SK-N-SH treated with all-trans-retinoic acid at 6 μM for 48 hours (cell line): ENCODE measurements around the gene USP40.

Source experiments
- ATAC-seq: fragments of 200-7000 bp; cut with Tn5 transposase; 3 replicates; pipeline ENCODE4 v1.9.1; 2020; ENCODE audit warnings: mild to moderate bottlenecking, moderate library complexity
- ARNTL ChIP-seq: fragments of 450-650 bp; formaldehyde crosslinking; IDR thresholded peaks from 2 replicates; pipeline ENCODE4 v1.5.0; 2020; ENCODE audit warnings: low read depth, mild to moderate bottlenecking, moderate library complexity, borderline replicate concordance
- BACH2 ChIP-seq: fragments of 250-450 bp; sonication (Bioruptor Pico); IDR thresholded peaks from 2 replicates; pipeline ENCODE4 v1.9.0; 2021; ENCODE audit warnings: mild to moderate bottlenecking, borderline replicate concordance
- CREB5 ChIP-seq: fragments of 250-450 bp; sonication (Bioruptor Pico); IDR thresholded peaks from 2 replicates; pipeline ENCODE4 v1.5.1; 2020; ENCODE audit warnings: low read depth, mild to moderate bottlenecking, moderate library complexity
- CSDC2 ChIP-seq: fragments of 250-450 bp; sonication (Bioruptor Pico); IDR thresholded peaks from 2 replicates; pipeline ENCODE4 v1.5.0; 2020; ENCODE audit warnings: mild to moderate bottlenecking, moderate library complexity
- ESRRG ChIP-seq: fragments of 250-450 bp; sonication (Bioruptor Pico); IDR thresholded peaks from 2 replicates; pipeline ENCODE4 v1.6.1; 2021; ENCODE audit warnings: mild to moderate bottlenecking
- GLIS3 ChIP-seq: fragments of 250-450 bp; sonication (Bioruptor Pico); IDR thresholded peaks from 2 replicates; pipeline ENCODE4 v1.5.0; 2020; ENCODE audit warnings: mild to moderate bottlenecking, moderate library complexity
- ISL1 ChIP-seq: fragments of 250-450 bp; sonication (Bioruptor Pico); IDR thresholded peaks from 2 replicates; pipeline ENCODE4 v2.1.2; 2022; ENCODE audit warnings: mild to moderate bottlenecking, moderate library complexity
- POU6F1 ChIP-seq: fragments of 250-450 bp; sonication (Bioruptor Pico); IDR thresholded peaks from 2 replicates; pipeline ENCODE4 v1.8.0; 2021; ENCODE audit warnings: low read depth, mild to moderate bottlenecking, moderate library complexity, borderline replicate concordance
- PPARA ChIP-seq: fragments of 250-450 bp; sonication (Bioruptor Pico); IDR thresholded peaks from 2 replicates; pipeline ENCODE4 v1.5.0; 2020; ENCODE audit warnings: mild to moderate bottlenecking, borderline replicate concordance
- SNAI2 ChIP-seq: fragments of 250-450 bp; sonication (Bioruptor Pico); IDR thresholded peaks from 2 replicates; pipeline ENCODE4 v1.5.0; 2020; ENCODE audit warnings: mild to moderate bottlenecking, moderate library complexity
- TCF4 ChIP-seq: fragments of 250-450 bp; sonication (Bioruptor Pico); IDR thresholded peaks from 2 replicates; pipeline ENCODE4 v1.8.0; 2021; ENCODE audit warnings: mild to moderate bottlenecking, moderate library complexity, borderline replicate concordance
- TOX ChIP-seq: fragments of 250-450 bp; sonication (Bioruptor Pico); IDR thresholded peaks from 2 replicates; pipeline ENCODE4 v1.8.0; 2021; ENCODE audit warnings: mild to moderate bottlenecking, moderate library complexity, borderline replicate concordance
- TSHZ2 ChIP-seq: fragments of 250-450 bp; sonication (Bioruptor Pico); IDR thresholded peaks from 2 replicates; pipeline ENCODE4 v1.5.0; 2020; ENCODE audit warnings: mild to moderate bottlenecking, moderate library complexity
- ZFP3 ChIP-seq: fragments of 250-450 bp; sonication (Bioruptor Pico); IDR thresholded peaks from 2 replicates; pipeline ENCODE4 v1.5.0; 2020; ENCODE audit warnings: mild to moderate bottlenecking, moderate library complexity
- ZNF565 ChIP-seq: fragments of 450-650 bp; formaldehyde crosslinking; conservative IDR thresholded peaks from 2 replicates; pipeline ENCODE4 v1.5.0; 2020; ENCODE audit warnings: low read depth, mild to moderate bottlenecking, moderate library complexity
- ZNF8 ChIP-seq: fragments of 450-650 bp; formaldehyde crosslinking; IDR thresholded peaks from 2 replicates; pipeline ENCODE4 v1.5.0; 2020; ENCODE audit warnings: mild to moderate bottlenecking, moderate library complexity
- TF ChIP-seq, protein P1 (sequence below): fragments of 250-450 bp; sonication (Bioruptor Pico); IDR thresholded peaks from 2 replicates; pipeline ENCODE4 v1.5.1; 2021; ENCODE audit warnings: mild to moderate bottlenecking, moderate library complexity
- TF ChIP-seq, protein P2 (sequence below): fragments of 250-450 bp; sonication (Bioruptor Pico); IDR thresholded peaks from 2 replicates; pipeline ENCODE4 v1.8.0; 2020; ENCODE audit warnings: mild to moderate bottlenecking, moderate library complexity, borderline replicate concordance

The USP40 gene

DNA sequence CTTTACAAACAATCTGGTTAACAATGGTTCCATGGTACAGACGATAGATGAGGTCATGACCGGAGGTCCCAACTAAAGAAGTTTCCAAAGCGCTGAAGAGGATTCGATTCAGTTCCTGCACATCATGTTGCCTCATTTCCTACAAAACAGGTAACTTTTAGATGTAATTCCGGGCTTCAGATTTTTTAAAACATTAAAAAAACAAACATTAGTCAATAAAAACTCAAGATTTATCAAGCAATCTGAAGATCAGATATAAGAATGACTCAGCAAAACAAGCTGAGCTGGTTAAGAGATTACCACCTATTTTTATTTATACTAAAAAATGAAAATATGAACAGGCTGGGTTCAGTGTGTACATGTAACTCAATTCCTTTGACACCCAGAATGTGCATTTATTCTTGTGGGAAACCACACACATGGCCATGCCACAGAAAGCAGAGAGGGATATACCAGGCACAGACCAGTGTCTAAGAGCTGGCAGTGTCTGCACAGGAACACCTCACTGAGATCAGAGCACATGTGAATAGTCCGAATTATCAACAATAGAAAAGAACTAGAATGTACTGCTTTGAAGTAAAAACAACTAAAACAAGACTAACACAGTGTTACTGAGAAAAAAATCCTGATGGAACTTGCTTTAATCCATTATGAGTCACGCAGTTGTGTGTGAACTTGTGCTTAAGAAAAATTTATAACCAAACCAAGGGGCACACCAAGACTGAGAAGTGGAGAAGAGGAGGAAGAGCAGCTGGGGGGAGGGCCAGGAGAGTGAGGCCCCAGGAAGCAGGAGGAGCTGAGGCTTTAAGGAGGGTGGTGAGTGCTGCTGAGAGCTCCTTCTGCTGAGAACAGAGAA is 9.5 kb downstream of the USP40 start:
- TF ChIP-seq ISL1 (CRISPR knock-in tag) = peak; percentile 8; the same call in 1 of the 2 replicates
- no peak for TF ChIP-seq POU6F1
- no peak; the same call in 1 of the 2 replicates for TF ChIP-seq CSDC2
- ATAC-seq = peak; percentile 74

GRCh38 chr2:233553366-233553765 is 13.2 kb downstream of the USP40 start:
- no peak for TF ChIP-seq POU6F1
- no peak for ATAC-seq

GRCh38 chr2:233551491-233551890 is 15.1 kb downstream of the USP40 start:
- ATAC-seq = no peak
- TF ChIP-seq, protein P1, sequence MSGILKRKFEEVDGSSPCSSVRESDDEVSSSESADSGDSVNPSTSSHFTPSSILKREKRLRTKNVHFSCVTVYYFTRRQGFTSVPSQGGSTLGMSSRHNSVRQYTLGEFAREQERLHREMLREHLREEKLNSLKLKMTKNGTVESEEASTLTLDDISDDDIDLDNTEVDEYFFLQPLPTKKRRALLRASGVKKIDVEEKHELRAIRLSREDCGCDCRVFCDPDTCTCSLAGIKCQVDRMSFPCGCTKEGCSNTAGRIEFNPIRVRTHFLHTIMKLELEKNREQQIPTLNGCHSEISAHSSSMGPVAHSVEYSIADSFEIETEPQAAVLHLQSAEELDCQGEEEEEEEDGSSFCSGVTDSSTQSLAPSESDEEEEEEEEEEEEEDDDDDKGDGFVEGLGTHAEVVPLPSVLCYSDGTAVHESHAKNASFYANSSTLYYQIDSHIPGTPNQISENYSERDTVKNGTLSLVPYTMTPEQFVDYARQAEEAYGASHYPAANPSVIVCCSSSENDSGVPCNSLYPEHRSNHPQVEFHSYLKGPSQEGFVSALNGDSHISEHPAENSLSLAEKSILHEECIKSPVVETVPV (CRISPR knock-in tag) = no peak
- TF ChIP-seq CREB5 (CRISPR knock-in tag) = no peak

DNA sequence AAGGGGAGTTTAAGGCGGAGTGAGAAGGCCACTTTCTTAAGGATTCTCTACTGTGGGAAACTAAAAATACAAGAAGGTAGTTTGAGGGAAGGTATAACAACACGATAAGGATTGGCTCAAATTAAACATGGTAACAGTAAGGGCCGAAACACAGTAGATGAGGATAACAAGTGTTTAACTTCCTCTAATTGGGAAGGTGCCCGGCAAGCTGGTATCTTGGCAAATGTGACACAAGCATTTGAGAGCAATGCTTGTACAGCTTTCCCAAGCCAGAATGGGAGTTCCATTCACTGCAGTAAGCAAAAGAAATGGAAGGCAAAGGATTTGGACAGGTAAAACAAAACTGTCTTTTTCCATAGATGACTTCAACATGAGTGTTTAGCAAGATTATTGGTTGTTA is 19.8 kb downstream of the USP40 start:
- ATAC-seq = no peak
- TF ChIP-seq ZNF8 (CRISPR knock-in tag) (no peak), ZNF565 (no peak), CREB5 (CRISPR knock-in tag) (no peak), ZFP3 (CRISPR knock-in tag) (no peak), CSDC2 (no peak), SNAI2 (CRISPR knock-in tag) (no peak), ISL1 (CRISPR knock-in tag) (no peak), TOX (CRISPR knock-in tag) (no peak), TSHZ2 (CRISPR knock-in tag) (no peak), BACH2 (no peak), GLIS3 (CRISPR knock-in tag) (no peak), ESRRG (CRISPR knock-in tag) (no peak), TCF4 (CRISPR knock-in tag) (no peak), POU6F1 (no peak), PPARA (CRISPR knock-in tag) (no peak), ARNTL (CRISPR knock-in tag) (no peak)
- TF ChIP-seq, protein P1 (CRISPR knock-in tag) = no peak
- TF ChIP-seq, protein P2, sequence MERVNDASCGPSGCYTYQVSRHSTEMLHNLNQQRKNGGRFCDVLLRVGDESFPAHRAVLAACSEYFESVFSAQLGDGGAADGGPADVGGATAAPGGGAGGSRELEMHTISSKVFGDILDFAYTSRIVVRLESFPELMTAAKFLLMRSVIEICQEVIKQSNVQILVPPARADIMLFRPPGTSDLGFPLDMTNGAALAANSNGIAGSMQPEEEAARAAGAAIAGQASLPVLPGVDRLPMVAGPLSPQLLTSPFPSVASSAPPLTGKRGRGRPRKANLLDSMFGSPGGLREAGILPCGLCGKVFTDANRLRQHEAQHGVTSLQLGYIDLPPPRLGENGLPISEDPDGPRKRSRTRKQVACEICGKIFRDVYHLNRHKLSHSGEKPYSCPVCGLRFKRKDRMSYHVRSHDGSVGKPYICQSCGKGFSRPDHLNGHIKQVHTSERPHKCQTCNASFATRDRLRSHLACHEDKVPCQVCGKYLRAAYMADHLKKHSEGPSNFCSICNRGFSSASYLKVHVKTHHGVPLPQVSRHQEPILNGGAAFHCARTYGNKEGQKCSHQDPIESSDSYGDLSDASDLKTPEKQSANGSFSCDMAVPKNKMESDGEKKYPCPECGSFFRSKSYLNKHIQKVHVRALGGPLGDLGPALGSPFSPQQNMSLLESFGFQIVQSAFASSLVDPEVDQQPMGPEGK (CRISPR knock-in tag) = no peak
